ENCODE results near the gene KITLG.

DNA sequence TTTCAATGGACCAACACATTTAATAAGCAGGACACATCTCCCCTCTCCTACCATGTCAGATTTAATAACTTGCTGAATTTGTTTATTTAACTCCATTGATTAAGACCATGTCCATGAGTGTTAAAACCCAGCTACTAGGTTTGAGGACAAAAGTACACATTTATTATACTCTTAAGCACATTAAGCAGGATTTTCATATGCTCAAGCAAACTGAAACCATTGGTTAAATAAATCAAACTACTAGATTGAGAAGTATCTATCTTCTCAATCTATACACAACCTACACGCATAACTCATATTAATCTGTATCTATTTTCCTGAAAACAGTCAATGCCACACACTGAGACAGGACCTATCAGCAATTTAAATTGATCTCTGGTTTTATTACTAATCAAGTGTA is 85.2 kb downstream of the KITLG start:
- TF ChIP-seq CTCF (IDR thresholded peaks at IDR 0.05; ENCODE audit: low read length) = no peak
- TF ChIP-seq EZH2phosphoT487 (IDR thresholded peaks at IDR 0.05; ENCODE audit: low read length) = no peak

Measured in MM.1S (cell line).